ENCODE measurements around the gene PTPRE.

- TF ChIP-seq, protein P1, sequence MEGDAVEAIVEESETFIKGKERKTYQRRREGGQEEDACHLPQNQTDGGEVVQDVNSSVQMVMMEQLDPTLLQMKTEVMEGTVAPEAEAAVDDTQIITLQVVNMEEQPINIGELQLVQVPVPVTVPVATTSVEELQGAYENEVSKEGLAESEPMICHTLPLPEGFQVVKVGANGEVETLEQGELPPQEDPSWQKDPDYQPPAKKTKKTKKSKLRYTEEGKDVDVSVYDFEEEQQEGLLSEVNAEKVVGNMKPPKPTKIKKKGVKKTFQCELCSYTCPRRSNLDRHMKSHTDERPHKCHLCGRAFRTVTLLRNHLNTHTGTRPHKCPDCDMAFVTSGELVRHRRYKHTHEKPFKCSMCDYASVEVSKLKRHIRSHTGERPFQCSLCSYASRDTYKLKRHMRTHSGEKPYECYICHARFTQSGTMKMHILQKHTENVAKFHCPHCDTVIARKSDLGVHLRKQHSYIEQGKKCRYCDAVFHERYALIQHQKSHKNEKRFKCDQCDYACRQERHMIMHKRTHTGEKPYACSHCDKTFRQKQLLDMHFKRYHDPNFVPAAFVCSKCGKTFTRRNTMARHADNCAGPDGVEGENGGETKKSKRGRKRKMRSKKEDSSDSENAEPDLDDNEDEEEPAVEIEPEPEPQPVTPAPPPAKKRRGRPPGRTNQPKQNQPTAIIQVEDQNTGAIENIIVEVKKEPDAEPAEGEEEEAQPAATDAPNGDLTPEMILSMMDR (conservative IDR thresholded peaks at IDR 0.05): no peak
- no peak for TF ChIP-seq EZH2 (IDR thresholded peaks at IDR 0.05; ENCODE audit: low read depth)
Measured at GRCh38 chr10:127913368-127913759, 6.5 kb downstream of the PTPRE start.
